C4-2B (cell line): Measurements from ENCODE around the gene GALNT12.

ENCODE experiments used
- H3K27ac ChIP-seq: fragments of 450-650 bp; 2 replicates; pipeline ENCODE4 v1.5.1; 2017
- CTCF ChIP-seq: fragments of 450-650 bp; conservative IDR thresholded peaks from 2 replicates; pipeline ENCODE4 v1.5.1; 2017; ENCODE audit warnings: mild to moderate bottlenecking
- ZFX ChIP-seq: fragments of 450-650 bp; IDR thresholded peaks from 2 replicates; pipeline ENCODE4 v1.6.1; 2017

The GALNT12 gene

GRCh38 chr9:98884849-98885248, 77.4 kb downstream of the GALNT12 start:
- H3K27ac ChIP-seq = no peak overlapping the region
- TF ChIP-seq CTCF = no peak

GRCh38 chr9:98885575-98886295, 78.3 kb downstream of the GALNT12 start:
- no peak overlapping the region for H3K27ac ChIP-seq
- TF ChIP-seq ZFX = no peak
- TF ChIP-seq CTCF = no peak

GRCh38 chr9:98886691-98887229, 79.3 kb downstream of the GALNT12 start:
- no peak overlapping the region for H3K27ac ChIP-seq
- TF ChIP-seq ZFX = no peak
- no peak for TF ChIP-seq CTCF

GRCh38 chr9:98887918-98888510, 80.5 kb downstream of the GALNT12 start:
- no peak for TF ChIP-seq ZFX
- TF ChIP-seq CTCF = no peak
- H3K27ac ChIP-seq = no peak overlapping the region

- no peak for TF ChIP-seq ZFX
- no peak for TF ChIP-seq CTCF
- H3K27ac ChIP-seq = no peak overlapping the region
Measured at GRCh38 chr9:98888801-98889421, 81.4 kb downstream of the GALNT12 start.

GRCh38 chr9:98890256-98890655, 82.8 kb downstream of the GALNT12 start:
- TF ChIP-seq CTCF (no peak), ZFX (no peak)
- no peak overlapping the region for H3K27ac ChIP-seq

- H3K27ac ChIP-seq = no peak overlapping the region
- TF ChIP-seq ZFX (no peak), CTCF (no peak)
Measured at GRCh38 chr9:98892288-98892687, 84.8 kb downstream of the GALNT12 start.
